ENCODE data around the gene NBEAL2.

Gene NBEAL2

DNA sequence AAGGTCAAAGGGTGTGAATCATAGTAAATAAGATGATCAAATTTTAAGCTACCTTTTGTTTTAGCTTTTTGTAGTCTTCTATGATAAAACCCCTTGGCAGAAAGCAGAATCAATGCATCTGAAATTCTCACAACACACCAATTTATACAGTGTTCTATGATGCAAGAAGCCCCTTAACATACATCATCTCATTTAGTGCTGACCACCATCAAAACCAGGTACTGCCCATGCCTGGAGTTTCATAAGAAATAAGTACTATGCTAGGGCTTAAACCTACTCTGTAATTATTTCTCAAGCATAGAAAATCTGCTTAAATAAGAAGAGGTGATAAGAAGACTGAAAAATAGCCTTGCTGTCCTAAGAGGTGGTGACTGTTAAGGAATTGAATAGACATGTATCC, 67.6 kb downstream of the NBEAL2 start:
- no peak for TF ChIP-seq CTCF (IDR thresholded peaks at IDR 0.05; ENCODE audit: low read depth, low read length)
- no peak overlapping the region for H3K4me3 ChIP-seq (replicated peaks in 1 of 2; ENCODE audit: low read depth in 2 of 2, low read length in 2 of 2)
- DNase-seq (ENCODE audit: low read depth in 2 of 2) = no peak

DNA sequence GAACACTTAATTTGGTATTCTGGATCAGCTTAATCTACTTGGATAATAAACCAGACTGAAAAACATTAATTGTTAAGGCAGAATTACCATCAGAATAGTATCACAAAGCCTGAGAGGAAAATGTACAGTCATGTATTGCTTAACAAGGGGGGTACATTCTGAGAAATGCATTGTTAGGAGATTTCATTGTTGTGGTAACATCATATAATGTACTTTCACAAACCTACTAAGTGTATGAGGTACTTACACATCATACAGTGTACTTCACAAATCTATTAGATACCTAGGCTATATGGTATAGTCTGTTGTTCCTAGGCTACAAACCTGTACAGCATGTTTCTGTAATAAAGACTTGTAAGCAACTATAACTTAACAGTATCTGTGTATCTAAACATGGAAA, 68.2 kb downstream of the NBEAL2 start:
- TF ChIP-seq CTCF (IDR thresholded peaks at IDR 0.05; ENCODE audit: low read depth, low read length) = no peak
- DNase-seq (ENCODE audit: low read depth in 2 of 2) = peak in 1 of 2 donors; percentile 45

GRCh38 chr3:47054412-47054811, 74.9 kb downstream of the NBEAL2 start:
- no peak for TF ChIP-seq CTCF (IDR thresholded peaks at IDR 0.05; ENCODE audit: low read depth, low read length)
- DNase-seq (ENCODE audit: low read depth in 2 of 2) = peak in 1 of 2 donors; percentile 10

More for the DNA sequence above, 68.2 kb downstream of the NBEAL2 start:
- H3K4me3 ChIP-seq (replicated peaks in 1 of 2; ENCODE audit: low read depth in 2 of 2, low read length in 2 of 2) = no peak overlapping the region

DNA sequence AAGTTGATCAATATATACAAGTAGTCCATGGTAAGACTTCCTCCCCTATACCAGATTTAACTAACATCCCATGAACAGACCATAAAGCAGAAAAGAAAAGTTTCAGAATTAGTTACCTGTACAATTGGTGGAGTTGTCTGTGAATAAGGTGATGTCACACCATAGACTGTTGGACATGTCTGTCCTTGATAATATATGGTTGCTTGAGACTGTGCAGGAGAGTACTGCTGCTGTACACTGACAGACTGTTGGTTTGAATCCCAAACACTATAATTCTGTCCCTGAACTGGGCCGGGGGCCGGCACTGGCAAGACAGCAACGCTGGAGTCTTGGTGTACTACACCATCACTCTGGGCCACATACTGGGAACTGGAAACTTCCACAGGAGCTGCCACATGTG, 77.2 kb downstream of the NBEAL2 start:
- DNase-seq (ENCODE audit: low read depth in 2 of 2) = no peak
- TF ChIP-seq CTCF (IDR thresholded peaks at IDR 0.05; ENCODE audit: low read depth, low read length) = no peak
- H3K4me3 ChIP-seq (replicated peaks in 1 of 2; ENCODE audit: low read depth in 2 of 2, low read length in 2 of 2) = no peak overlapping the region

More at GRCh38 chr3:47054412-47054811, 74.9 kb downstream of the NBEAL2 start:
- no peak overlapping the region for H3K4me3 ChIP-seq (replicated peaks in 1 of 2; ENCODE audit: low read depth in 2 of 2, low read length in 2 of 2)

GRCh38 chr3:47057212-47057671, 77.8 kb downstream of the NBEAL2 start:
- no peak for TF ChIP-seq CTCF (IDR thresholded peaks at IDR 0.05; ENCODE audit: low read depth, low read length)
- DNase-seq (ENCODE audit: low read depth in 2 of 2) = peak in 1 of 2 donors; percentile 27
- H3K4me3 ChIP-seq (replicated peaks in 1 of 2; ENCODE audit: low read depth in 2 of 2, low read length in 2 of 2) = no peak overlapping the region

Measured in cardiac fibroblast (primary cell).